Measurements from ENCODE around the gene MADD. TPM values are rescaled to one million over a fixed set of nuclear protein-coding genes. Genes with fewer than 3 reads are reported as not detected.

The MADD gene
- total and polyA plus RNA-seq, 2 donors (not counting 3 experiments of a cell fraction or from before 2014, with no cell fraction given) = 35.3 to 36.8 TPM

DNA sequence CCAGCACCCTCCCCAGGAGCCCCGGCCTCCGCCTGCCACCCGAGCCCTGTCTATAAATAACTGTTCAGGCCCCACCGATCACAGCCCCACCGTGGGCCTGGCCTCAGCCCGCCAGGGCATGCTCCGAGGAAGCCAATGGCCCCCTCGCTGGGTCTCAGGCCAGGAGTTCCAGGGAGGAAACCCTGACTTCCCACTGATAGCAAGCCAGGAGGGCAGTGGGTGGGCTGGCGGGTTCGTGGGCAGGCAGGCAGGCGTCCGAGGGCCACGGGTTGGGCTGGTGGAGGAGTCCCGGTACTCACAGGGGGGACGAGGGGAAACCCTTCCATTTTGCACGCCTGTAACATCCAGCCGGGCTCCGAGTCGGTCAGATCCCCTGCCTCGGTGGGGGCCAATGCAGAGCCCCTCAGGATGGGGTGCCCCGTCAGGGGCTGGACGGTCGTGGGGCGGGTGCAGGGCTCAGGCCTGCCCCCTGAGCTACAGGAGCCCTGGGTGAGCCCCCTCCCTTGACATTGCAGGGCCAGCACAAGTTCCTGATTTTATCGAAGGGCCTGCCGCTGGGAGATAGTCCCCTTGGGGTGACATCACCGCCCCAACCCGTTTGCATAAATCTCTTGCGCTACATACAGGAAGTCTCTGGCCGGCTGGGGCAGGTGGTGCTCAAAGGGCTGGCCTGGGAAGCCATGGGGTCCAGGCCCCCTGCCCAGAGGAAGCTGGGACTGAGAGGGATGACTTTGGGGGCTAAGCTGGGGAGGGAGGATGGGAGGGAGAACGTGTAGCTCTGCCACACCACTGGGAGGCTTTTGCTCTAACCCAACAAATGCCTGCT is 108.3 kb downstream of the MADD start, which contains the start of gene SPI1:
Gene SPI1, minus strand, starts transcription at position 538 of the 826 bp plus-strand sequence. Its CDS starts 194 bp downstream, at position 344.
- Histone ChIP-seq H3K4me3 (replicated peaks in 1 of 3; ENCODE audit: insufficient read depth in 1 of 3, low read depth in 1 of 3, low read length in 3 of 3) (no peak within 1 kb of the TSS), H2AFZ (ENCODE audit: low read depth, low read length) (no peak within 1 kb of the TSS), H3K4me1 (ENCODE audit: control insufficient read depth, extremely low read depth, insufficient read depth, low read length) (peaks cover 9% of the 10 kb centered on the region), H3K9me3 (replicated peaks; ENCODE audit: control insufficient read depth, insufficient read depth, low read length) (no peaks in the 10 kb centered on the region), H3K79me2 (ENCODE audit: control insufficient read depth, insufficient read depth, low read length) (no peaks in the 10 kb centered on the region), H3K9me1 (replicated peaks; ENCODE audit: control insufficient read depth, extremely low read depth, insufficient read depth, low read length) (no peaks in the 10 kb centered on the region), H3K36me3 (ENCODE audit: control insufficient read depth in 2 of 2, extremely low read depth in 1 of 2, insufficient read depth in 2 of 2, low read length in 2 of 2) (no peaks in the 10 kb centered on the region), H4K20me1 (replicated peaks; ENCODE audit: control insufficient read depth, extremely low read depth, insufficient read depth, low read length) (no peaks in the 10 kb centered on the region), H3K27ac (ENCODE audit: insufficient read depth, low read depth, low read length) (no peak within 1 kb of the TSS), H3K27me3 (ENCODE audit: control insufficient read depth in 2 of 2, insufficient read depth in 2 of 2, low read length in 2 of 2) (no peaks in the 10 kb centered on the region), H3K4me2 (ENCODE audit: insufficient read depth, low read length) (no peak within 1 kb of the TSS), H3K9ac (replicated peaks; ENCODE audit: extremely low read depth, insufficient read depth, low read length) (no peak within 1 kb of the TSS)
- CTCF ChIA-PET = interaction anchor here (1.0 kb wide), 1 partner anchor 34 kb away, joined by 3 read pairs; no protein-coding TSS in a partner anchor
- TF ChIP-seq, protein P1, sequence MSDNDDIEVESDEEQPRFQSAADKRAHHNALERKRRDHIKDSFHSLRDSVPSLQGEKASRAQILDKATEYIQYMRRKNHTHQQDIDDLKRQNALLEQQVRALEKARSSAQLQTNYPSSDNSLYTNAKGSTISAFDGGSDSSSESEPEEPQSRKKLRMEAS (IDR thresholded peaks at IDR 0.05; ENCODE audit: insufficient read depth, insufficient read length) = no peak
- no peak for TF ChIP-seq FOS (IDR thresholded peaks at IDR 0.05; ENCODE audit: borderline replicate concordance, insufficient read depth, low read length)
- no peak for TF ChIP-seq MYC (IDR thresholded peaks at IDR 0.05; ENCODE audit: low read depth, low read length)
- TF ChIP-seq EZH2 (IDR thresholded peaks at IDR 0.05; ENCODE audit: borderline replicate concordance, low read depth, low read length, severe bottlenecking) = no peak
- TF ChIP-seq, protein P2, sequence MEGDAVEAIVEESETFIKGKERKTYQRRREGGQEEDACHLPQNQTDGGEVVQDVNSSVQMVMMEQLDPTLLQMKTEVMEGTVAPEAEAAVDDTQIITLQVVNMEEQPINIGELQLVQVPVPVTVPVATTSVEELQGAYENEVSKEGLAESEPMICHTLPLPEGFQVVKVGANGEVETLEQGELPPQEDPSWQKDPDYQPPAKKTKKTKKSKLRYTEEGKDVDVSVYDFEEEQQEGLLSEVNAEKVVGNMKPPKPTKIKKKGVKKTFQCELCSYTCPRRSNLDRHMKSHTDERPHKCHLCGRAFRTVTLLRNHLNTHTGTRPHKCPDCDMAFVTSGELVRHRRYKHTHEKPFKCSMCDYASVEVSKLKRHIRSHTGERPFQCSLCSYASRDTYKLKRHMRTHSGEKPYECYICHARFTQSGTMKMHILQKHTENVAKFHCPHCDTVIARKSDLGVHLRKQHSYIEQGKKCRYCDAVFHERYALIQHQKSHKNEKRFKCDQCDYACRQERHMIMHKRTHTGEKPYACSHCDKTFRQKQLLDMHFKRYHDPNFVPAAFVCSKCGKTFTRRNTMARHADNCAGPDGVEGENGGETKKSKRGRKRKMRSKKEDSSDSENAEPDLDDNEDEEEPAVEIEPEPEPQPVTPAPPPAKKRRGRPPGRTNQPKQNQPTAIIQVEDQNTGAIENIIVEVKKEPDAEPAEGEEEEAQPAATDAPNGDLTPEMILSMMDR (IDR thresholded peaks at IDR 0.05; ENCODE audit: extremely low read depth in 1 of 2, insufficient read depth in 1 of 2, low read depth in 1 of 2, low read length in 2 of 2) = no peak
- no peak for TF ChIP-seq POLR2AphosphoS5 (IDR thresholded peaks at IDR 0.05; ENCODE audit: insufficient read depth, low read depth, low read length)
- DNase-seq (ENCODE audit: low read depth, low spot score) = no peak
- no peak for FAIRE-seq
- intact Hi-C loops (cut with micrococcal nuclease) (no loop called here), dilution Hi-C loops (cut with MboI; ENCODE audit: extremely low pct_ligation_motif_present, low sequenced_read_pairs) (no loop called here)
- POLR2A ChIA-PET = no interaction called here
- no TSS peak for BruUV-seq (replicated peaks)

Measured in endothelial cell of umbilical vein (primary cell).